Sigmoid colon (tissue), 7 donors: ENCODE measurements around the gene KCNMB1. TPM values are rescaled to one million over a fixed set of nuclear protein-coding genes. Genes with fewer than 3 reads are reported as not detected.

Experiments used
- DNase-seq: peaks from one replicate; pipeline ENCODE4 v3.0.0-alpha.2; 2019
- H3K27ac ChIP-seq, 4 donors: fragments of 200-600 bp; sonication (generic); one replicate each; pipeline ENCODE4 v1.5.1; 2016 to 2019; ENCODE audit warnings: mild to moderate bottlenecking in 1 of 4
- H3K27me3 ChIP-seq, 3 donors: fragments of 200-600 bp; sonication (generic); one replicate each; pipeline ENCODE4 v1.5.1; 2019; ENCODE audit warnings: mild to moderate bottlenecking in 1 of 3
- H3K36me3 ChIP-seq, 4 donors: fragments of 200-600 bp; sonication (generic); one replicate each; pipeline ENCODE4 v1.5.1; 2016 to 2019
- H3K4me1 ChIP-seq, 4 donors: fragments of 200-600 bp; sonication (generic); one replicate each; pipeline ENCODE4 v1.5.1; 2017 to 2019
- H3K4me3 ChIP-seq, 4 donors: fragments of 200-600 bp; sonication (generic); one replicate each; pipeline ENCODE4 v1.5.1; 2017 to 2019; ENCODE audit warnings: mild to moderate bottlenecking in 2 of 4, moderate library complexity in 1 of 4
- H3K9me3 ChIP-seq, 4 donors: fragments of 200-600 bp in 3 of 4; sonication (generic) in 3 of 4; one replicate each; pipeline versions ENCODE4 v1.5.1 to v1.6.1; 2013 to 2019
- CTCF ChIP-seq, 4 experiments: fragments of 450-650 bp in 3 of 4; fragments of 200-600 bp in 1 of 4; IDR thresholded peaks; one replicate each; pipeline ENCODE4 v1.5.1; 2016 to 2019; ENCODE audit warnings: antibody characterized with exemption in 4 of 4, mild to moderate bottlenecking in 3 of 4, moderate library complexity in 2 of 4
- EP300 ChIP-seq, 4 donors: sonication (generic); formaldehyde crosslinking; IDR thresholded peaks; one replicate each; pipeline ENCODE4 v1.6.1; 2017; ENCODE audit warnings: antibody characterized with exemption in 4 of 4
- POLR2A ChIP-seq, 2 donors: fragments of 450-650 bp; IDR thresholded peaks; one replicate each; pipeline ENCODE4 v1.6.1; 2016; ENCODE audit warnings: antibody characterized with exemption in 2 of 2, mild to moderate bottlenecking in 2 of 2, moderate library complexity in 2 of 2
- POLR2AphosphoS5 ChIP-seq, 4 donors: sonication (generic); formaldehyde crosslinking; IDR thresholded peaks; one replicate each; pipeline ENCODE4 v1.6.1; 2017; ENCODE audit warnings: antibody characterized with exemption in 4 of 4
- WGBS, 2 donors: extraction: QIAGEN DNeasy Blood & Tissue Kit; methylation state at CpG; one replicate each; pipeline ENCODE4 v1.1.7; 2013; 5-methylcytosine and 5-hydroxymethylcytosine counted together
- intact Hi-C: fragments of 100-400 bp; cut with DNase I; formaldehyde crosslinking; loops from one replicate; pipeline ENCODE4 v1.15.1; 2023
- polyA plus RNA-seq, 3 donors: library from polyadenylated mRNA; stranded (reverse); fragments of 200-250 nt; gene quantifications; one replicate each; pipeline ENCODE4 v1.2.3, GENCODE V29; 2013
- total RNA-seq, 4 donors: library from RNA; depleted of rRNA; stranded (reverse); fragments of >200 nt; gene quantifications; one replicate each; pipeline ENCODE4 v1.1.0, GENCODE V29; 2016
- donor health status: healthy with polysubstance abuse.
- donor health status: Bipolar disorder and iron deficiency.
- donor health status: healthy.

Gene KCNMB1
- total and polyA plus RNA-seq, 7 donors: 0.46 to 59.8 (median 38.6) TPM

- intact Hi-C loops: loop anchor here (1.0 kb wide), 1 partner anchor 198 kb away; no protein-coding TSS in a partner anchor
- H3K27me3 ChIP-seq: peaks cover 0 to 15% (median 9%) of the 10 kb centered on the region in 3 donors
- H3K4me1 ChIP-seq: peaks cover 0 to 4% (median 0%) of the 10 kb centered on the region in 4 donors
- 40 to 46% methylated on average over 16 of the region's 16 CpGs for WGBS, 2 donors
- H3K27ac ChIP-seq: no peak overlapping the region
- H3K4me3 ChIP-seq: no peak overlapping the region
- no peaks in the 10 kb centered on the region for H3K36me3 ChIP-seq
- no peaks in the 10 kb centered on the region for H3K9me3 ChIP-seq
- DNase-seq: peak; percentile 80
- peak; percentile 83 to 99 (median 87) for TF ChIP-seq CTCF (IDR thresholded peaks at IDR 0.05)
- TF ChIP-seq POLR2AphosphoS5 (IDR thresholded peaks at IDR 0.05): no peak
Measured at GRCh38 chr5:170434966-170435605, 45.9 kb upstream of the KCNMB1 start.

- Histone ChIP-seq H3K4me1 (peaks cover 0 to 4% (median 0%) of the 10 kb centered on the region in 4 donors), H3K36me3 (no peaks in the 10 kb centered on the region), H3K4me3 (no peak overlapping the region), H3K9me3 (no peaks in the 10 kb centered on the region), H3K27ac (no peak overlapping the region), H3K27me3 (peaks cover 0 to 21% (median 9%) of the 10 kb centered on the region in 3 donors)
- intact Hi-C loops: no loop called here
- no peak for DNase-seq
- 83 to 91% methylated on average over 3 of the region's 3 CpGs for WGBS, 2 donors
- TF ChIP-seq POLR2AphosphoS5 (IDR thresholded peaks at IDR 0.05) (no peak), POLR2A (IDR thresholded peaks at IDR 0.05) (no peak), EP300 (IDR thresholded peaks at IDR 0.05) (no peak), CTCF (IDR thresholded peaks at IDR 0.05) (no peak)
Measured at GRCh38 chr5:170432669-170433068, 43.5 kb upstream of the KCNMB1 start.

- intact Hi-C loops: no loop called here
- H3K27ac ChIP-seq: no peak overlapping the region
- TF ChIP-seq POLR2AphosphoS5 (IDR thresholded peaks at IDR 0.05) (no peak), POLR2A (IDR thresholded peaks at IDR 0.05) (no peak), CTCF (IDR thresholded peaks at IDR 0.05) (no peak), EP300 (IDR thresholded peaks at IDR 0.05) (no peak)
- peaks cover 0 to 24% (median 9%) of the 10 kb centered on the region in 3 donors for H3K27me3 ChIP-seq
- no peaks in the 10 kb centered on the region for H3K9me3 ChIP-seq
- peaks cover 0 to 4% (median 0%) of the 10 kb centered on the region in 4 donors for H3K4me1 ChIP-seq
- H3K36me3 ChIP-seq: no peaks in the 10 kb centered on the region
- 74 to 86% methylated on average over 4 of the region's 4 CpGs for WGBS, 2 donors
- no peak for DNase-seq
- H3K4me3 ChIP-seq: no peak overlapping the region
Measured at GRCh38 chr5:170431571-170431970, 42.4 kb upstream of the KCNMB1 start.

- DNase-seq: no peak
- Histone ChIP-seq H3K4me1 (peaks cover 0 to 4% (median 0%) of the 10 kb centered on the region in 4 donors), H3K9me3 (no peaks in the 10 kb centered on the region), H3K36me3 (no peaks in the 10 kb centered on the region), H3K27me3 (peaks cover 0 to 24% (median 9%) of the 10 kb centered on the region in 3 donors), H3K27ac (no peak overlapping the region), H3K4me3 (no peak overlapping the region)
- intact Hi-C loops: no loop called here
- 58 to 78% methylated on average over 10 of the region's 10 CpGs for WGBS, 2 donors
- TF ChIP-seq POLR2A (IDR thresholded peaks at IDR 0.05) (no peak), CTCF (IDR thresholded peaks at IDR 0.05) (no peak), POLR2AphosphoS5 (IDR thresholded peaks at IDR 0.05) (no peak), EP300 (IDR thresholded peaks at IDR 0.05) (no peak)
Measured at GRCh38 chr5:170430866-170431437, 41.8 kb upstream of the KCNMB1 start.
